H1 (cell line): Measurements from ENCODE around the gene SYNGR4.

Experiments
- ATF3 ChIP-seq: IDR thresholded peaks from 2 replicates; pipeline ENCODE4 v1.6.1; 2011; ENCODE audit warnings: low read depth, mild to moderate bottlenecking, low read length; ENCODE audit not compliant: insufficient read depth
- CEBPB ChIP-seq: IDR thresholded peaks from 2 replicates; pipeline ENCODE4 v1.6.1; 2012; ENCODE audit warnings: low read depth, low read length
- CTCF ChIP-seq, 3 experiments: IDR thresholded peaks; 1 replicate in 2 of 3; 2 replicates in 1 of 3; pipeline versions ENCODE4 v1.5.1 to v1.6.1; 2011; ENCODE audit warnings: low read length in 3 of 3, mild to moderate bottlenecking in 3 of 3, inconsistent platforms in 2 of 3, low read depth in 1 of 3, moderate library complexity in 1 of 3; ENCODE audit not compliant: insufficient read depth in 1 of 3; ENCODE audit errors: control extremely low read depth in 1 of 3
- EGR1 ChIP-seq: IDR thresholded peaks from 2 replicates; pipeline ENCODE4 v1.6.1; 2011; ENCODE audit warnings: low read depth, low read length, borderline replicate concordance
- EP300 ChIP-seq, 2 experiments: IDR thresholded peaks; 1 replicate in 1 of 2; 2 replicates in 1 of 2; pipeline ENCODE4 v1.6.1; 2011 to 2012; ENCODE audit warnings: low read depth in 2 of 2, low read length in 2 of 2, mild to moderate bottlenecking in 2 of 2, borderline replicate concordance in 1 of 2, inconsistent platforms in 1 of 2, moderate library complexity in 1 of 2
- POLR2A ChIP-seq, 2 experiments: IDR thresholded peaks; 1 replicate in 1 of 2; 2 replicates in 1 of 2; pipeline ENCODE4 v1.6.1; 2011; ENCODE audit warnings: low read depth in 2 of 2, low read length in 2 of 2, mild to moderate bottlenecking in 2 of 2; ENCODE audit errors: control extremely low read depth in 1 of 2
- POLR2AphosphoS5 ChIP-seq: IDR thresholded peaks from 2 replicates; pipeline ENCODE4 v1.6.1; 2011; ENCODE audit warnings: low read depth, low read length

GRCh38 chr19:48363810-48364597, at the start of gene SYNGR4, which contains the start of gene TMEM143:
- TF ChIP-seq POLR2A (IDR thresholded peaks at IDR 0.05; ENCODE audit: control extremely low read depth in 1 of 2, low read depth in 2 of 2, low read length in 2 of 2) = peak in 1 of 2 experiments; percentile 27; a peak in 2 of 3 replicates
- TF ChIP-seq CTCF (IDR thresholded peaks at IDR 0.05; ENCODE audit: control extremely low read depth in 1 of 3, insufficient read depth in 1 of 3, low read depth in 1 of 3, low read length in 3 of 3) = peak in 1 of 3 experiments; percentile 8; a peak in 1 of 4 replicates
- TF ChIP-seq POLR2AphosphoS5 = no peak
- TF ChIP-seq CEBPB = no peak
- TF ChIP-seq EP300 (IDR thresholded peaks at IDR 0.05; ENCODE audit: borderline replicate concordance in 1 of 2, low read depth in 2 of 2, low read length in 2 of 2) = no peak
- peak; percentile 34; the same call in 1 of the 2 replicates for TF ChIP-seq ATF3
- TF ChIP-seq EGR1 = peak; percentile 40; the same call in 1 of the 2 replicates
